Mesenchymal stem cell (in vitro differentiated cells and primary cell): ENCODE data around the gene PARP15.

ENCODE experiments used
- DNase-seq: peaks from one replicate; pipeline ENCODE4 v3.0.0-alpha.2; 2013
- H2AFZ ChIP-seq: one replicate; pipeline ENCODE4 v1.6.1; 2013; ENCODE audit warnings: low read depth, mild to moderate bottlenecking, control low read depth, inconsistent platforms, low read length, moderate library complexity
- H2AK5ac ChIP-seq: 2 replicates; pipeline ENCODE4 v1.6.1; 2013; ENCODE audit warnings: low read length, moderate library complexity, mild to moderate bottlenecking, inconsistent platforms; ENCODE audit not compliant: severe bottlenecking
- H2BK120ac ChIP-seq: one replicate; pipeline ENCODE4 v1.6.1; 2013; ENCODE audit warnings: low read depth, mild to moderate bottlenecking, inconsistent platforms, low read length, moderate library complexity
- H2BK12ac ChIP-seq, 2 experiments: one replicate each; pipeline ENCODE4 v1.6.1; 2013; ENCODE audit warnings: inconsistent platforms in 2 of 2, low read length in 2 of 2, mild to moderate bottlenecking in 2 of 2, moderate library complexity in 2 of 2, control low read depth in 1 of 2
- H2BK15ac ChIP-seq: one replicate; pipeline ENCODE4 v1.6.1; 2013; ENCODE audit warnings: mild to moderate bottlenecking, low read depth, inconsistent platforms; ENCODE audit not compliant: poor library complexity, severe bottlenecking
- H2BK5ac ChIP-seq: 2 replicates; pipeline ENCODE4 v1.6.1; 2013; ENCODE audit warnings: low read depth, mild to moderate bottlenecking, low read length, control low read depth, inconsistent platforms; ENCODE audit not compliant: poor library complexity, severe bottlenecking
- H3K14ac ChIP-seq, 2 experiments: one replicate each; pipeline ENCODE4 v1.6.1; 2013; ENCODE audit warnings: inconsistent platforms in 2 of 2, low read length in 2 of 2, control low read depth in 1 of 2, mild to moderate bottlenecking in 1 of 2, moderate library complexity in 1 of 2
- H3K18ac ChIP-seq, 2 experiments: one replicate each; pipeline ENCODE4 v1.6.1; 2013; ENCODE audit warnings: inconsistent platforms in 2 of 2, low read length in 2 of 2, control low read depth in 1 of 2, low read depth in 1 of 2, mild to moderate bottlenecking in 1 of 2
- H3K23ac ChIP-seq, 2 experiments: one replicate each; pipeline ENCODE4 v1.6.1; 2013; ENCODE audit warnings: inconsistent platforms in 2 of 2, low read length in 2 of 2, mild to moderate bottlenecking in 2 of 2, moderate library complexity in 2 of 2, control low read depth in 1 of 2
- H3K27ac ChIP-seq: 2 replicates; pipeline ENCODE4 v1.5.1; 2013; ENCODE audit warnings: mild to moderate bottlenecking, moderate library complexity, low read length, control low read depth, inconsistent platforms; ENCODE audit not compliant: poor library complexity, severe bottlenecking
- H3K27me3 ChIP-seq, 2 experiments: 2 replicates each; pipeline versions ENCODE4 v1.6.1 to v1.7.0; 2013; ENCODE audit warnings: low read length in 2 of 2, mild to moderate bottlenecking in 2 of 2, moderate library complexity in 2 of 2, control low read depth in 1 of 2, inconsistent platforms in 1 of 2; ENCODE audit not compliant: control insufficient read depth in 1 of 2, insufficient read depth in 1 of 2
- H3K36me3 ChIP-seq, 2 experiments: 2 replicates each; pipeline versions ENCODE4 v1.6.1 to v1.7.0; 2013; ENCODE audit warnings: low read length in 2 of 2, control low read depth in 1 of 2, inconsistent platforms in 1 of 2, low read depth in 1 of 2, mild to moderate bottlenecking in 1 of 2; ENCODE audit not compliant: insufficient read depth in 2 of 2, control insufficient read depth in 1 of 2
- H3K4ac ChIP-seq, 2 experiments: one replicate each; pipeline ENCODE4 v1.6.1; 2013; ENCODE audit warnings: inconsistent platforms in 2 of 2, low read length in 2 of 2, mild to moderate bottlenecking in 2 of 2, moderate library complexity in 2 of 2, control low read depth in 1 of 2, low read depth in 1 of 2
- H3K4me1 ChIP-seq: 2 replicates; pipeline ENCODE4 v1.6.1; 2013; ENCODE audit warnings: low read depth, low read length, control low read depth; ENCODE audit not compliant: control insufficient read depth, insufficient read depth
- H3K4me2 ChIP-seq: 2 replicates; pipeline ENCODE4 v1.6.1; 2013; ENCODE audit warnings: low read length, mild to moderate bottlenecking, inconsistent platforms; ENCODE audit not compliant: poor library complexity, severe bottlenecking
- H3K4me3 ChIP-seq, 2 experiments: 2 replicates each; pipeline versions ENCODE4 v1.5.1 to v1.7.0; 2013; ENCODE audit warnings: low read length in 2 of 2, mild to moderate bottlenecking in 2 of 2, control low read depth in 1 of 2, low read depth in 1 of 2; ENCODE audit not compliant: insufficient read depth in 1 of 2
- H3K79me1 ChIP-seq: replicated peaks from 2 replicates; pipeline ENCODE4 v1.6.1; 2013; ENCODE audit warnings: mild to moderate bottlenecking, control low read depth, low read length, inconsistent platforms; ENCODE audit not compliant: poor library complexity, severe bottlenecking
- H3K9ac ChIP-seq: 2 replicates; pipeline ENCODE4 v1.7.0; 2013; ENCODE audit warnings: mild to moderate bottlenecking, low read length, moderate library complexity
- H3K9me3 ChIP-seq: 2 replicates; pipeline ENCODE4 v1.7.0; 2013; ENCODE audit warnings: mild to moderate bottlenecking, low read length; ENCODE audit not compliant: control insufficient read depth
- H4K8ac ChIP-seq: one replicate; pipeline ENCODE4 v1.6.1; 2013; ENCODE audit warnings: inconsistent platforms, mild to moderate bottlenecking, low read length, moderate library complexity
- H4K91ac ChIP-seq: one replicate; pipeline ENCODE4 v1.6.1; 2013; ENCODE audit warnings: mild to moderate bottlenecking, low read length, inconsistent platforms
- WGBS: methylation state at CpG from one replicate; pipeline ENCODE4 v1.1.7; 2013; ENCODE audit warnings: mixed read lengths; 5-methylcytosine and 5-hydroxymethylcytosine counted together

The PARP15 gene

DNA sequence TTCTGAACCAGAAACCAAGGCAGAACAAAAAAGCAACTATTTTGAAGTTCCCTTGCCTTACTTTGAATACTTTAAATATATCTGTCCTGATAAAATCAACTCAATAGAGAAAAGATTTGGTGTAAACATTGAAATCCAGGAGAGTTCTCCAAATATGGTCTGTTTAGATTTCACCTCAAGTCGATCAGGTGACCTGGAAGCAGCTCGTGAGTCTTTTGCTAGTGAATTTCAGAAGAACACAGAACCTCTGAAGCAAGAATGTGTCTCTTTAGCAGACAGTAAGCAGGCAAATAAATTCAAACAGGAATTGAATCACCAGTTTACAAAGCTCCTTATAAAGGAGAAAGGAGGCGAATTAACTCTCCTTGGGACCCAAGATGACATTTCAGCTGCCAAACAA lies 8.7 kb upstream of the PARP15 start:
- no peak overlapping the region for H2BK12ac ChIP-seq
- H4K91ac ChIP-seq: no peak overlapping the region
- no peaks in the 10 kb centered on the region for H3K9me3 ChIP-seq
- H3K18ac ChIP-seq: no peak overlapping the region
- no peaks in the 10 kb centered on the region for H3K27me3 ChIP-seq
- H3K36me3 ChIP-seq: peaks cover 10 to 66% of the 10 kb centered on the region in 2 experiments
- H2AK5ac ChIP-seq: no peak overlapping the region
- H4K8ac ChIP-seq: no peak overlapping the region
- H2BK120ac ChIP-seq: no peak overlapping the region
- H2BK5ac ChIP-seq: no peak overlapping the region
- H3K9ac ChIP-seq: no peak overlapping the region
- DNase-seq: no peak
- no peak overlapping the region for H3K14ac ChIP-seq
- H3K4ac ChIP-seq: no peak overlapping the region
- no peak overlapping the region for H3K4me2 ChIP-seq
- no peak overlapping the region for H3K27ac ChIP-seq
- H3K4me1 ChIP-seq: peaks cover 6% of the 10 kb centered on the region
- H3K23ac ChIP-seq: no peak overlapping the region
- no peak overlapping the region for H2AFZ ChIP-seq
- no peak overlapping the region for H3K4me3 ChIP-seq
- no peak overlapping the region for H2BK15ac ChIP-seq
- peaks cover 12% of the 10 kb centered on the region for H3K79me1 ChIP-seq
- 75% methylated on average over 2 of the region's 3 CpGs for WGBS

DNA sequence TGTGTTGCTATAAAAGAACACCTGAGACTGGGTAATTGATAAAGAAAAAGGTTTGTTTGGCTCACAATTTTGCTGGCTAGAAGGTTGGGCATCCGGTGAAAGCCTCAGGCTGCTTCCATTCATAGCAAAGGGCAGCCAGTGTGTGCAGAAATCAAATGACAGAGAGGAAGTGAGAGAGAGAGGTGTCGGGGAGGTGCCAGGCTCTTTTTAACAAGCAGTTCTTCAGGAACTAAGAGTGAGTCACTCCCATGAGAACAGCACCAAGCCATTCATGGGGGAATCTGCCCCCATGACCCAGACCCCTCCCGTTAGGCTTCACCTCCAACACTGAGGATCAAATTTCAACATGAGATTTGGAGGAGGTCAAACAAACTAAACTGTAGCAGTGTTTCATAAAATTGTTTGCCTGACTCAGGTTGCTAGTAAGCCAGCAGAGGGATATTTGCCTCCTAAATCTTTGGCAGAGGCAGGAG lies 4.5 kb upstream of the PARP15 start:
- H3K4me1 ChIP-seq: peaks cover 8% of the 10 kb centered on the region

GRCh38 chr3:122576174-122576940 lies 1.1 kb upstream of the PARP15 start:
- Histone ChIP-seq H3K79me1 (no peaks in the 10 kb centered on the region), H3K27me3 (no peaks in the 10 kb centered on the region), H3K27ac (no peak overlapping the region), H3K14ac (no peak overlapping the region), H3K4me3 (no peak overlapping the region), H2BK5ac (no peak overlapping the region), H3K23ac (no peak overlapping the region), H2BK15ac (no peak overlapping the region), H3K4me2 (no peak overlapping the region), H4K91ac (no peak overlapping the region), H3K4ac (no peak overlapping the region), H2AK5ac (no peak overlapping the region), H2BK120ac (no peak overlapping the region), H2BK12ac (peak overlapping the region in 1 of 2 experiments; percentile 37), H4K8ac (no peak overlapping the region), H3K4me1 (peaks cover 8% of the 10 kb centered on the region), H3K36me3 (peaks cover 3 to 22% of the 10 kb centered on the region in 2 experiments), H2AFZ (no peak overlapping the region), H3K18ac (no peak overlapping the region), H3K9me3 (peaks cover 8% of the 10 kb centered on the region), H3K9ac (no peak overlapping the region)
- peak; percentile 19 for DNase-seq
- WGBS: 77% methylated on average over 5 of the region's 8 CpGs

More for the DNA sequence above, 4.5 kb upstream of the PARP15 start:
- Histone ChIP-seq H3K36me3 (peaks cover 3 to 54% of the 10 kb centered on the region in 2 experiments), H3K27me3 (no peaks in the 10 kb centered on the region), H3K4ac (no peak overlapping the region), H3K23ac (no peak overlapping the region), H3K27ac (no peak overlapping the region), H2BK5ac (no peak overlapping the region), H2AFZ (no peak overlapping the region), H3K14ac (no peak overlapping the region), H3K18ac (no peak overlapping the region), H2BK12ac (no peak overlapping the region), H3K79me1 (peaks cover 2% of the 10 kb centered on the region), H4K8ac (no peak overlapping the region), H3K9me3 (no peaks in the 10 kb centered on the region), H4K91ac (no peak overlapping the region), H2BK15ac (no peak overlapping the region), H3K4me2 (no peak overlapping the region), H3K4me3 (no peak overlapping the region), H2AK5ac (no peak overlapping the region), H3K9ac (peak overlapping the region; percentile 12), H2BK120ac (no peak overlapping the region)
- WGBS: 57% methylated on average over 2 of the region's 3 CpGs
- DNase-seq: peak; percentile 24

DNA sequence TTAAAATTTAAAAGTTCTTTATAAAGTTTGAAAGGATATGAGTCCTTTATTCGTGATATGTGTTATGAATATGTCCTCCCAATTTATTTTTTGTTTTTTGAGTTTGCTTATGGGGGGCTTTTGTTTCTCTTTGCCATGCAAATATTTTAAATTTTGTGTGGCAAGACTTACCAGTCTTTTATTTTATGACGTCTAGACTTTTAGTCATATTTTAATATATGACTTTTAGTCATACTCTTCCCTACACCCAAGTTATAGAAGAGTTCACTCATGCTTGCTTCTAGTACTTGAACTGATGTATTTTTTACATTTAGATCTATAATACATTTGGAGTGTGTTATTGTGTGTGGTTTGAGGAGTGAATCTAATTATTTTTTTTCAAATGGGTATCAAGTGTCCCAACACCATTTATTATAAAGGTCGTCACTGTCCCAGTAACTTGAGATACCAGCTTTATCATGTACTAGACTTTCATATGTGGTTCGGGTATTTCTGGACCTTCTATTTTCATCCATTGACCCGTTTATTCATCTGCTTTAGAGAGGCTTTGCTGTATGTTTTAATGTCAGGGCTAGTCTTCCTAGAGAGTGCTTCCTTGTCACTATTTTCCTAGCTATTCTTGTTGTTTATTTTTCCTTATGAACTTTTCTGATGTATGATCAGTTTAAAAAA lies 755 bp downstream of the PARP15 start:
- no peak overlapping the region for H3K14ac ChIP-seq
- no peak overlapping the region for H3K23ac ChIP-seq
- H4K8ac ChIP-seq: no peak overlapping the region
- no peaks in the 10 kb centered on the region for H3K27me3 ChIP-seq
- DNase-seq: no peak
- no peak overlapping the region for H3K4me2 ChIP-seq
- no peak overlapping the region for H3K4ac ChIP-seq
- H3K79me1 ChIP-seq: no peaks in the 10 kb centered on the region
- no peak overlapping the region for H2BK120ac ChIP-seq
- H2BK12ac ChIP-seq: no peak overlapping the region
- WGBS: 83% methylated on average over 3 of the region's 5 CpGs
- H3K27ac ChIP-seq: no peak overlapping the region
- peaks cover 5% of the 10 kb centered on the region for H3K4me1 ChIP-seq
- no peak overlapping the region for H2AFZ ChIP-seq
- no peak overlapping the region for H3K18ac ChIP-seq
- no peak overlapping the region for H4K91ac ChIP-seq
- no peak overlapping the region for H2BK5ac ChIP-seq
- peaks cover 25% of the 10 kb centered on the region for H3K9me3 ChIP-seq
- H2BK15ac ChIP-seq: no peak overlapping the region
- peak overlapping the region in 1 of 2 experiments; percentile 76 for H3K4me3 ChIP-seq
- H2AK5ac ChIP-seq: no peak overlapping the region
- peak overlapping the region; percentile 83 for H3K9ac ChIP-seq
- H3K36me3 ChIP-seq: peaks cover 0 to 15% of the 10 kb centered on the region in 2 experiments
